Renal cortical epithelial cell (primary cell): ENCODE measurements around the gene CAPZA2. TPM values are rescaled to one million over a fixed set of nuclear protein-coding genes. Genes with fewer than 3 reads are reported as not detected.
A peak's percentile ranks its signal among the peaks of the same experiment; 100 is the strongest.

ENCODE experiments used
- DNase-seq: peaks from one replicate; pipeline ENCODE4 v3.0.0-alpha.2; 2011; ENCODE audit warnings: low read depth
- total RNA-seq: library from RNA; depleted of rRNA; stranded (reverse); fragments of >200 nt; gene quantifications from 2 replicates; pipeline ENCODE4 v1.2.3, GENCODE V29; 2014

Gene CAPZA2
- total RNA-seq, 1 donor from 2014 or later, result 390 TPM

DNA sequence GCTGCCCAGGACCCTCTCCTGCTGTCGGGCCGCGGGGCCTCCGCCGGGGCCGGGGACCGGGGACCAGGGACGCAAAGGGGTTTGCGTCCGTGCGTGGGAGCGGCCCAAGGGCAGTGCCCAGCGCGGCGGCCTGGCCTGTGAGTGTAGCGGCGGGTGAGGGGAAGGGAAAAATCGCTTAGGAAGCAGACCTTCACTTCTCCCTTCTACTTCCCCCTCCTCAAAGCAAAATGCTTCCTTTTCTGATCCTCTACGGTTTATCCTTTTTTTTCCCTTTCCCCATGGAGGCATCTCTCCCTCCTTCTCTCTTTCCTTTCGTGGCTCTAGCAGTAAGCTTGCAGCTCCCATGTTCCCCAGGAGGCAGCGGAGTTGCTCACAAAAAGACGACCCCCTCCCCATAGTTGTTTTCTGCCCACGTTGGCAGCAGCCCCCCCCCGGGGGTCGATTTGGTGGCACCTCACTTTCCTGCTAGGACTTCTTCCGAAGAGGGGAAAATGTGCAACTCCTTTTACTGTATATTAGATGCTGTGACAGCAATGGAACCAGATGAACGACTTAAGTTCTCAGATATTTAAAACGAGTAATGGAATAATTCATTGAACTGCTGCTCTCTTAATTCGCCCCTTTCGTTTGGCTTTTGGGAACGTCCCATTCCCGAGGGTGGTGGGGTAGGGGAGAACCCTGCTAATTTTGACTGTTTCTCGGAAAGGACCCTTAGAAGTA is 724 bp downstream of the CAPZA2 start:
- peak; percentile 17 for DNase-seq

DNA sequence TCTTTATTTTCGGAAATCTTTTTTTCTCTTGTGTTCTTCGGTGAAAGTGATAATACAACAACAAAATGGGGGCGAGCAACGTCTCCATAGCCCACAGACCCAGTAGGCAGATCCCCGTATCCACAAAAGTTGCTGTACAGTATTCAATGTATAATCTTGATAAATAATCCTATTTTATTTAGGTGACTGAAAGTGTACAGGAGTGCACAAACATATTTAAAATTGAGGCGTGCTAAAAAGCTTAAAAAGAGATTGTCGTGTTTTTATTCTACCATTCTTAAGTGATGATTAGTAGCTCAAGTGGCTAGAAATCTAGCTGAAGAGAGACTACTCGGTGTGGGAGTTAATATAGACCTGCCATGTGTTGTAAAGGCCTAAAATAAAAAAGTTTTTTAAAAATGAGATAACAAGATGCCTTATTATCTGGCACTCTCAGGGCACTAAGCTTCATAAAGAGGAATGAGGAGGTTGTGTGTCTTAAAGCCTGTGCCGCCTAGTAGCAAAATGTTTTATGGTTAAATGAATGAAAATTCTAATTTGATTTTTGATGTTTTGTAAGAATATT is 1.6 kb downstream of the CAPZA2 start:
- peak; percentile 18 for DNase-seq

DNA sequence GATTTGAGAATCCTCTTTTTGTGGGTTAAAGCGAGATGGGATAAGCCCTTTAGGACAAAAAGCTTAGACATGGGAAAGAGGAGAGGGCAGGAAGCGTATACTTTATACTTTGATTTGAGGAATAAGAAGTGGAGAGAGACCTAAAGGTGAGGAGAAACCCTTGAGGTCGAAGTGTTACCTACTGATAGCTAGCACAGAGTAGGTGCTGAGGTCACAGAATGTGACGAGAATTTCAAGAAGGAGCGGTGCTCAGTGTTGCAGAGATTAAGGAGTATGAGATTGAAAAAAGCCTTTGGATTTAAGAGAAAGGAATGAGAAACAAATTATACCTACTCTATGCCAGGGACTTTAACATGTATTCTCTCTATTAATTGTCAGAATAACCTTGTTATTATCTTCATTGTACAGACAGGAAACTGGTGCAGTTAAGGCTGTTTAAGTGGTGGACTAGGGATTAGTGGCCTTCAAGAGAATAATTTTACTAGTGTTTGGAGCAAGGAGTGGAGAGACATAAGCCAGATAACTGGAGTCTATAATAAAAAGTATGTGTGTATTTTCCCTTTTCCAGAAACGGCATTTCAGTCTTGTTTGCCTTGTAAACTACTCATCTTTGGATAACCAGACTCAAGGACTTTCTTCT is 8.8 kb downstream of the CAPZA2 start:
- DNase-seq, result no peak

DNA sequence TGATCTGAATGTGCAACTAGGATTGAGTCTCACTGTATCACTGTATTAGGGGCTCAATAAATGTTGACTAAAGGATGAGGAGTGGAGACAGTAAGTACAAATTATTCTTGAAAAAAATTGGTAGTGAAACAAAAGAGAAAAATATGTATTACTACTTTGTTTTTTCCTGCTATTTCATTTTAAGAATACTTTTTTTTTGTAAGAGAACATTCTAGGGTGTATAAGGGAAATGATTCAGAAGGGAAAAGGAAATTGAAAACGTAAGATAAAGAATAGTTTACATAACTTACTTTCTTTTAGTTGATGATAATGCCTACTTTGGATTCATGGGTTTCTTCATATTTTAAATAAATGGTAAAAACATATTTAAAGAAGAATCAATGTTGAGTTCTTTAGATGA is 9.6 kb downstream of the CAPZA2 start:
- DNase-seq, result no peak

DNA sequence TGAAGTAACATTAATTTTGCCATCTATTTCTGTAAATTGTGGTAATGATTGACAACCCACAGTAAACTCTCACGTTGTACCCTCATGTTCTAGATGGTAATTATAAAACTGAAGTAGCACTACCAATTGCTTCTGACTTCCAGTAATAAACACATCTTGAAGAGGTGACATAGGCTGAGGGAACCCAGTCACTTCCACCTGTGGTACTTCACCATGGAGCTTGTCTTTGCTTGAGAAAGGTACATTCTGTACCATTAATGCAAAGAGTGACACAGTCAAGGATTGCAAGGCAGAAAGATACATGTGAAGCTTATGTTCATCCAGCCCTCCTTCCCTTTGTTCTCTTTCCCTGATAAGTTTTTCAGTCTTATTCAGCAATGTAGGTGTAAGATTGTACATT is 11.2 kb downstream of the CAPZA2 start:
- peak; percentile 33 for DNase-seq

DNA sequence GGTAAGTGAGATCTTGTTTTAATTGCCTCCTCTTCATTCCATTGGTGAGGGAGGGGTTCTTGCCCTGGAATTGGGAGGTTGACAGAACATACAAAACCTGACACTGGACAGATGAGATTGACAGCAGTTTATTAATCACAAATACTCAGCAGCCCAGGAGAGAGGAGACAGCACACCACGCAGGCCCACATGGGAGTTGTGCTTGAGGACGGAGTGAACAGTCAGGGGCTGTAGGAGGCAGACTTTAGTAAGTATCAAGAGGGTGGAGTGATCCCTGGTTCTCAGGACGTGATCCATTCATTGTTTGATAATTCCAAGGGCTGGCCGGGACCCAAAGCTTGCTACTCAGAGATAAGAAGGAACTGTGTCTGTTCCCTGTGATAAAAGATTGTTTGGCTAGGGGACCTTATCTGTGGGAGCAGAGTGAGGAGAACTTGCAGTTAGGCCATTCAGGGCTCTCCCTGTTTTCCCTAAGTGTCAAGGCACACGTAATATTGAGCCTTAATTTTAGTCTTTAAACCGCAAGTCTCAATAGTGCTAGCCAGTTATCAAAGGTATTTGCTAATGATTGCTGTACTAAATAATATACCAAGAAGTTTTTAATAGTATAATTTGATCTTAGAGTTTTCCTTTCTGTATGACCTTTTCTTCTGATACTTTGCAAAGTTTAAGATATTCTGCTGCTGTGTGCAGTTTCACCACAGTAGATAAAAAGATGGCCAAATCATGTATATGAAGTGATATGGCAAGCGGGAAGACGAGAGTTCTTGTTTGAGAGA is 14.5 kb downstream of the CAPZA2 start:
- DNase-seq, result no peak

DNA sequence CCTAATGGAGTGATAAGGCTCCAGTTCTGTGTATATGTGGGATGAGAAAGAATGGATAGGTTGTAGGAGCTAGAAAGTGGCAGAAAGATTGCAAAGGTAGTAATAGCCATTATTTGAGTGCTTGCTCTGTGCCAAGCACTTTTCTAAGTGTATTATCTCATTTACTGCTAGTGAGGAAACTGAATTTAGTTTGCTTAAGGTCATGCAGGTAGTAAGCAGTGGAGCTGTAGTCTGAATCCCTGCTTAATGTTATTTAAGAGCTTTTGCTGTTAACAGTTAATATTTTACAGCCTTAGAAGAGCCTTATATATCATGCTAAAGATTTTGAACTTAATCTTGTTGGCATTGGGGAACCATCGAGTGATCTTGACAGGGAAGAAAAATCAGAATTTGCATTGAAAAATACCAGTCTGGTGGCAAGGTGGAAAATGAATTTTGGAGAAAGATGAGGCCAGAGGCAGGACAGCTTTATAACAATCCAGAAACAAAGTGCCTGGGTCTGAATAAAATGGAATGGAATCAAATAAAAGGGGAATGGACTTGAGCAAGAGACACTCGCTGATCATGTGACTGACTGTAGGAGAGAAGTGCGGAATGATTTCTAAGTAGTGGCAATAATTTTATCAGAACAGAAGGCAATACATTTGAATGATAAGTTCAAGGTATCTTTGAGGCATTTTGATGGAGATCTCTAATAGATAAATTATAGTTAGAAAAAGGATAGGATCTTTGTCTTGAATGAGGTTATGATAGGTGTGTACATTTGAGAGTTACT is 15.2 kb downstream of the CAPZA2 start:
- DNase-seq, result no peak

DNA sequence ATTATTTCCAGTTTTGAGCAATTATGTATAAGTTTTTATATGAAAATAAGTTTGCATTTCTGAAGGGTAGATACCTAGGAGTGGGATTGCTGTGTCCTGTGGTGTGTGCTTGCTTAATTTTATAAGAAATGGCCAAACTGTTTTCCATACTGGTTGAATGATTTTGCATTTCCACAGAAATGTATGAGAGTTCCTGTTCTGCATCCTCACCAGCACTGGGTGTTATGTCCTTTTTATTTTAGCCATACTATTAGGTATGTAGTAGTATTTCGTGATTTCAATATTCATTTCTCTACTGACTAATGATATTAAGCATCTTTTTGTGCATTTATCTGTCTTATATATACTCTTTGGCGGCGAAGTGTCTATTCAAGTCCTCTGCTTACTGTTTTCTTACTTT is 22.3 kb downstream of the CAPZA2 start:
- no peak for DNase-seq

DNA sequence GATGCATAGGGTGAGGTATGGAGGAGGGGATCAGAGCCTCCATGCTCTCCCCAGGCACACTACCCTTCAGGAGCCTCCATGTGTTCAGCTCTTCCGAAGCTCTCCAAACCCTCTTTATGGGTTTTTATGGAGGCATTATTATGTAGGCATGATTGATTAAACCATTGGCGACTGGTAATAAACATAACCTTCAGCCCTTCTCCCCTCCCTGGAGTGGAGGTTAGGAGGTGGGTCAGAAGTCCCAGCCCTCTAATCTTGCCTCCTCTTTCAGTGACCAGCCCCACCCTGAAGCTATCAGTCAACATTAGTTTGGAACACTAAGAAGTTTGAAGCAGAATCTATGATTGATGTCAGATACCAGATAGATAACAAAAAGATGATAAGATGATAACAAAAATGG is 23.3 kb downstream of the CAPZA2 start:
- no peak for DNase-seq

DNA sequence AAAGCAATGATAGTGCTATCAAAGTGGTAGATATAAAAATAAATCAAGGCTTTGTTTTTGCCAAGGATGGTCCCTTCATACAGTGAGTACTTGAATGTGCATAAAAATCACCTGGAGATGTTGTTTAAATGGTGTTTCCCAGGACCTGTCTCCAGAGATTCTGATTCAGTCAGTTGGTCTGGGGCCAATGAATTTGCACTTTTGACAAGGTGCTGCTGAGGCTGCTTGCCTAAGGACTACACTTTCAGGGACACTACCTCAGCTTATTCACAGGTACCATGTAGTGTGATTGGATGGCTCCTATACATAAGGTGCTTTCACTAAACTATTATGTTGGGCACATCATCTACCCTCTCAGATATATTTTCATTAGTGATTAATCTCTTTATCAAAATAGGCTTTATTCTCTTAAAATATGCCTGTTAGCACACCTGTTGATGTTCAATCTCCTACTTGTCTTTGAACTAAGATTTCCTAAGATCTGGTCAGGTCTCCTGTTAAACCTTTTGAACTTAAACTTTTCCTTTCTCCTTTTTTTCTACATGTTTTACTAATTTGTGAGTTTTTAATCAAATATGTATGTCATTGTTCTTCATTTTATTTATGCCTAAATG is 24.3 kb downstream of the CAPZA2 start:
- DNase-seq, result peak; percentile 31

DNA sequence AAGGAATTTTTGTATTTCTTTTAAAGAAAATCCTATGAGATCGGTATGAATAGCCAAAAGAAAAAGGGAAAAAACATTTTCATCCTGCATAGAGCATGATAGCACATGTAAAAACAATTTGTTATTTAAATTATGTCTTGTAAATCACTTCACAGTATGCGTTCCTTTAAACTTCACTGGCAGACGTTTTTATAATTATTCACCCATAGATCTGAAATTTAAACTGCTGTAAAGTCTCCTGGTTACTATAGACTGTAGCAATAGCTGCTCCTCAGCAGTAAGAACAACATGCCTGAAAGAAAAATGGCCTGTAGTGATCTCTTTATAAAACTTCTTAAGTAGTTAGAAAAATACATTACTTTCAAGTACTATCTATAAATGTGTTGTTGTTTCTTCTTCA is 26.5 kb downstream of the CAPZA2 start:
- no peak for DNase-seq

DNA sequence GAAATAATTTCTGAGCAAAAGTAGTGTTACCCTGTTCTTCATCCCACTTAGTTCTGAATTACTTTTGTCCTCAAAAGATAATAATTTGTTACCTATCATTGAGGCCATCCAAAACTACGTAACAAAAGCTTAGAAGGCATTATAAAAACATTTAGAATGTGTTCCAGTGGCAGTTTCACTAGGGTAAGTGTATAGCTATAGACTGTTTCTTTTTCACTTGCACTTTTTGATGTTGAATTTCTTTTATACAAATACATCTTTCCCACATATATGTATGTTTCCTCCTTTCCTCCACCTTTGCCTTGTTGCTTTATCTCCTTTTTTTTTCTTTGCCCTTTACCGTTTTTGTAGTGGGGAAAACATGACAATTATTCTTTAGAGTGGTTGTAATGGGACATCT is 33.5 kb downstream of the CAPZA2 start:
- no peak for DNase-seq

DNA sequence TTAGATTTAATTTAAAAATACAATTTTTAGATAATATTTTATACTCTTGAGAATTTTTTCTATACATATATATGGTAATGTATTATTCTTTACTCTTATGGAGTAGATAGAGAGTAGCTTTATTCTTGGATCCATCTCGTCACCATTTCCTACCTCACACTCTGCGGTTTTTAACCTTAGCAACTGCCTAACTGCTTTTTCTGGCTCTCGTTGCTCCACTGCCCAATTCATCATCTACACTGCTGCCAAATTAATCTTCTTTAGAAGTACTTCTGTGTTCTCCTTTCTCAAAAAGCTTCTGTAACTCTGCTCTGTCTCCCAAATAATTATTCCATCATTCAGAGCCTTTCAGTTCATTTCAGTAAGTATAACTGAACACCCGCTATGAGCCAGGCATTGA is 35.3 kb downstream of the CAPZA2 start:
- no peak for DNase-seq

DNA sequence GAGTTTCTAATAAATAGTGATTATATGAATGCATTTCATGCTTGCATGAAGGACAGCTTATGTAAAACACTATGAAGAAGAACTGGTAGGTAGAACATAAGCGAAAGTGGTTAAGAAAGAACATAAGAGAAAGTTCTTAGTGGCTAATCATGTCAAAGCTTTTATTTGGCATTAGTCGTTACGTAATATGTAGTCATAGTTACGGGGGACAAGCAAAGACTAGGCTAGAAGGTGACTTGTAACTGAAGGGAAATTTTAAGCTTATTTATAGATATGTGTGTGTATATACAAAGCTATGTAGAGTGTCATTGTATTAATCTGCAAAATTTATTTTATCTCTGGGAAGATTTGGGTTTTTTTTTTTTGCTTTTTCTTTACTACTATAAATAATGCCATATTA is 36.9 kb downstream of the CAPZA2 start:
- DNase-seq, result peak; percentile 21

DNA sequence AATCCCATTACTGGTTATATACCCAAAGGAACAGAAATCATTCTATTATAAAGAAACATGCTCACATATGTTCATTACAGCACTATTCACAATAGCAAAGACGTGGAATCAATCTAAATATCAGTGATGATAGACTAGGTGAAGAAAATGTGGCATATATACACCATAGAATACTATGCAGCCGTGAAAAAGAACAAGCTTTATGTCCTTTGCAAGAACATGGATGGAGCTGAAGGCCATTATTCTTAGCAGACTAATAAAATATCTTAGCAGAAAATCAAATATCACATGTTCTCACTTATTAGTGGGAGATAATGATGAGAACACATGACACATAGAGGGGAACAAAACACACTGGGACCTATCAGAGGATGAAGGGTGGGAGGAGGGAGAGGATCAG is 38.8 kb downstream of the CAPZA2 start:
- no peak for DNase-seq

DNA sequence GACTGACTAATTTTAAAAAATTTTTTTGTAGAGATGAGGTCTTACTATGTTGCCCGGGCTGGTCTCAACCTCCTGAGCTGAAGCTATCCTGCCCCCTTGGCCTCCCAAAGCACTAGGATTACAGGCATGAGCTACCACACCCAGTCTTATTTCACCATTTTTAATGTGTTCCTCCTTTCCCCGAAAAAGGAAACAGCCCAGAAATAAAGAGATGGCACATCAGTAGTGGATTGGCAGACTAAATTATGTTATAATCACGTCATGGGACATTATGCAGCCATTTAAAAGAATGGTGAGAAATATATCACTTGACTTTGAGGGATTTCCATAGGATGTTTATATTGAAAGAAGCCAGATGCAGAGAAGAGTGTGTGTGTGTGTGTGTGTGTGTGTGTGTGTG is 40.5 kb downstream of the CAPZA2 start:
- DNase-seq, result no peak

DNA sequence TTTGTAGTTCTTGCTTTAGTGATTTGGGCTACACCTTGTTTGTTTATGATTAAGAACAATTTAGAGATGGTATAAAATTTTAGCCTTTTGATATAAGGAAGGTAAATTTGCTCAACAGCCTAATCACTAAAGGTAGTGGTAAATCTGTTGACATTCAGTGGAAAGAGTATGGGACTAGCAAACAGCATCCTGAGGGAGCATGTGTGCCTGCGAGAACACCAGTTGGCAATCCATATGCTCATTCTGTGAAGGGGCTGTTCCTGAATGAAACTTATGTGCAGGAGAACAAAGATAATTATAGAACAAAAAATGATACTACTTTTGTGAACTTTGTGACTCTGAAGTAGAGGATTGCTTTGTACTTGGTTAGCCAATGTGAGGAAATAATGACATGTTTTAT is 44.0 kb downstream of the CAPZA2 start:
- DNase-seq, result no peak

DNA sequence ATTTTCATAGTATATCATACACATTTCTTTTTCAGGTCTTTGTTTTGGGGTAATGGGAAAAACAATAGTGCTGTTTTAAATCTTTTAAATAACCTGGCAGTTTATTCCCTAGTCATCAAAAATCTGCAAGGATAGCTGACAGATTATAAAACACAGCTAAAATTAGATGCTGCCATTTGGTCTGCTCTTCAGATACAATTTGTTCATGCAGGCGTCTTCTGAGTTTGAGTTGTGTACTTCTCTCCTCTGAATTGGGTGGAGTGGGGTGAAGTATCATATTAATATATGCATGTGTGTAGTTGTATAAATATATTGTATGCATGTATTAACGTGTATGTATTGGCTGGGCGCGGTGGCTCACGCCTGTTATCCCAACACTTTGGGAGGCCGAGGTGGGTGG is 48.0 kb downstream of the CAPZA2 start:
- DNase-seq, result no peak

DNA sequence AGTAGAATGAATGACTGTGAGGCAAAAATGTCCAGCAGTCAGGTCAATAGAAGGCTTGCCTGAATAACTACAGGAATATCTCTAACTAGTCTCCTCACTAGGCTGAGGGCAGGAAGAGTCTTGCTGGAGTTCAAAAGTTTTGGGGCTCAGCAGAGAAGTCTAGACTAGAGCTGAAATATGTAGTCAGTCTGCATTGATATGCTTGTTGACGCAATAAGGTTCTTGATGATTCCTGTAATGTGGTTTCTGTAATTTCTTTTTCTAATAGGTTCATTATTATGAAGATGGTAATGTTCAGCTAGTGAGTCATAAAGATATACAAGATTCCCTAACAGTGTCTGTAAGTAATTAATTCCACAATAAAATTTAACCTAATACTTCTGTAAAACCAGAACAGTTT is 49.4 kb downstream of the CAPZA2 start:
- DNase-seq, result no peak

DNA sequence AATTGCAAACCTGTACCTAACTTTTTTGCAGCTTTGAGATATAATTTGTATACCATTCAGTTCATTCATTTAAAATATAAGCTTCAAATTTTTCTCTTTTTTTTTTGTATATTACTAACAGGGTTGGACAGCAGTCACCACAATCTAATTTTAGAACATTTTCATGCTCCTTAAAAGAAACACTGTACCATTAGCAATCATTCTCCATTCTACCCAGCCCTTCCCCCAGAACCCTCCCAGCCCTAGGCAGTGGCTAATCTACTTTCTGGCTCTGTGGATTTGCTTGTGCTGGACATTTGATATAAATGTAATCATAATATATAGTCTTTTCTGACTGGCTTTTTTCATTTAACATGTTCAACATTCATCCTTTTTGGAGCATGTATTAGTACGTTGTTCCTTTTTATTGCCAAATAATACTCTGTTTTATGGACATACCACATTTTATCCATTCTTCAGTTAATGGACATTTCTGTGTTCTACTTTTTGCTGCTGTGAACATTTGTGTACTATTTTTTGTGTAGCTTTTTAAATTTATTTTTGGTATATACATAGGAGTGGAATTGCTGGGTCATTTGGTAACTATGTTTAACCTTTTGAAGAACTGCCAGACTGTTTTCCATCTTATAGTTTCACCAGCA is 50.0 kb downstream of the CAPZA2 start:
- no peak for DNase-seq

DNA sequence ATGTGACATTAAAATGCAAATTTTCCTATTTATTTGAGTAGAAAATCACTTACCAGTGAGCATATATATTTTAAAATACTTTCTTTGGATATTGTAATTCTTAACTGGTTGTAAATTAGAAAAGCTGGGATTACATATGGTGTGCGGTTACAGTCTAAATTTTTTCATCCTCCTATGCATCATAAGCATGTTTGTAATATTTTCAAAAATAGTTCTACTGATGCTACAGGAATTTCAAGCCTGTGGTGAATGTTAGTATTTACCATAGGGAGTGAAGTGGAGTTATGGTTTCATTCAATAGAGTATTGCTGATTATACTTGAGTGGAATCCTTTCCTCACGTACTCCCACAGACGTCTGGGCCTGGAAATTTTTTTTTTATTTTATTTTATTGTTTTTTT is 56.3 kb downstream of the CAPZA2 start:
- DNase-seq, result no peak
